ENCODE results near the gene YIPF2.

DNA sequence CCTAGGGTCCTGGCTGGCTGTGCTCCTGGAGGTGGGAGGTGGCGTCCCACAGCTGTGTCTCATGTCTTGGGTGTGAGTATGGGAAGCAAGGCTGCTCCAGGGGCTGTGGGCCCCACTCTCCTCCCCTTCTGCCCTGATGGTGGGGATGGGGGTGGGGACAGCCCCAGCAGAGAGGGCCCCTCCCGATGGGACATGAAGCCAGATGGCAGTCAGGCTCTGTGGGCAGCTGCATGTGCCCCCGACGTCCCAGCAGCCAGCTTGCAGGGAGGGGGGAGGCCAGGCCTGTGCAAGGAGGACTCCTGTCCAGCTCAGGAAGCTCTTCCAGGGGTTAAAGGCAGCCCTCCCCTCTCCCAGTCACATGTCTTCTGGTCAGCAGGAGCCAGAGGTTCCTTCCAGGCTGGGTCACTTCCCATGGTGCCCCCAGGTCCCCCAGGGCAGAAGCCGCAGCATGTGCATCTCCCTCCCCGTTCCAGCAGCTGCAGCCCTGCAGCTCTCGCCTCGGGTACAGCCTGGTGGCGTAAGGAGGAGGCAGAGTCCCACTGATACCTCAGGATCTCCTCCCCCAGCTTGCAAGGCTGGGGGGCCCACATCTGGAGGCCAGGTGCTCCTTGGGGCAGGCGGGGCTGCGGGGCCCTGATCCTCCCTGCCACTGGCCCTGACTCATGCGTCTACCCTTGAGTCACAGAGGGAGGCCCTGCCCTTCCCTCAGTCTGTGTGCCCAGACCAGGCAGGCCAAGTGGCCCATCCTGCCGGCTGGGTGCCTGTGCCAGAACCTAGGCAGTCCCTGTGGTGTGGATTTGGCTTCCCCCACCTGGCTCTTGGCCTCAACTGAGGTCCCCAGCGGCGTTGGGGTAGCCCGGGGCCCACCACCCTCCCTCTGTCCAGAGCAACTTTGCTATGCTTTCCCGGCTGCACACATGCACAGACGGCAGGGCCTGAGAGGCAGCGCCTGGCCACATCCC, 13.0 kb downstream of the YIPF2 start:
- TF ChIP-seq, protein P1, sequence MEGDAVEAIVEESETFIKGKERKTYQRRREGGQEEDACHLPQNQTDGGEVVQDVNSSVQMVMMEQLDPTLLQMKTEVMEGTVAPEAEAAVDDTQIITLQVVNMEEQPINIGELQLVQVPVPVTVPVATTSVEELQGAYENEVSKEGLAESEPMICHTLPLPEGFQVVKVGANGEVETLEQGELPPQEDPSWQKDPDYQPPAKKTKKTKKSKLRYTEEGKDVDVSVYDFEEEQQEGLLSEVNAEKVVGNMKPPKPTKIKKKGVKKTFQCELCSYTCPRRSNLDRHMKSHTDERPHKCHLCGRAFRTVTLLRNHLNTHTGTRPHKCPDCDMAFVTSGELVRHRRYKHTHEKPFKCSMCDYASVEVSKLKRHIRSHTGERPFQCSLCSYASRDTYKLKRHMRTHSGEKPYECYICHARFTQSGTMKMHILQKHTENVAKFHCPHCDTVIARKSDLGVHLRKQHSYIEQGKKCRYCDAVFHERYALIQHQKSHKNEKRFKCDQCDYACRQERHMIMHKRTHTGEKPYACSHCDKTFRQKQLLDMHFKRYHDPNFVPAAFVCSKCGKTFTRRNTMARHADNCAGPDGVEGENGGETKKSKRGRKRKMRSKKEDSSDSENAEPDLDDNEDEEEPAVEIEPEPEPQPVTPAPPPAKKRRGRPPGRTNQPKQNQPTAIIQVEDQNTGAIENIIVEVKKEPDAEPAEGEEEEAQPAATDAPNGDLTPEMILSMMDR (IDR thresholded peaks at IDR 0.05): no peak
- TF ChIP-seq POLR2A (IDR thresholded peaks at IDR 0.05) (no peak), POLR2AphosphoS5 (IDR thresholded peaks at IDR 0.05) (no peak)

Measured in transverse colon (tissue), 4 donors.